SK-N-SH treated with all-trans-retinoic acid at 6 μM for 48 hours (cell line): ENCODE results near the gene TMEM235.
"Not testable (repeated sequence)": the region's sequence is repeated elsewhere in the genome, so short reads cannot be mapped to it uniquely, and the experiment has no call there.

Experiments used
- ATAC-seq: fragments of 200-7000 bp; cut with Tn5 transposase; 3 replicates; pipeline ENCODE4 v1.9.1; 2020; ENCODE audit warnings: mild to moderate bottlenecking, moderate library complexity
- ARNTL ChIP-seq: fragments of 450-650 bp; formaldehyde crosslinking; IDR thresholded peaks from 2 replicates; pipeline ENCODE4 v1.5.0; 2020; ENCODE audit warnings: low read depth, mild to moderate bottlenecking, moderate library complexity, borderline replicate concordance
- BACH2 ChIP-seq: fragments of 250-450 bp; sonication (Bioruptor Pico); IDR thresholded peaks from 2 replicates; pipeline ENCODE4 v1.9.0; 2021; ENCODE audit warnings: mild to moderate bottlenecking, borderline replicate concordance
- CSDC2 ChIP-seq: fragments of 250-450 bp; sonication (Bioruptor Pico); IDR thresholded peaks from 2 replicates; pipeline ENCODE4 v1.5.0; 2020; ENCODE audit warnings: mild to moderate bottlenecking, moderate library complexity
- ESRRG ChIP-seq: fragments of 250-450 bp; sonication (Bioruptor Pico); IDR thresholded peaks from 2 replicates; pipeline ENCODE4 v1.6.1; 2021; ENCODE audit warnings: mild to moderate bottlenecking
- GLIS3 ChIP-seq: fragments of 250-450 bp; sonication (Bioruptor Pico); IDR thresholded peaks from 2 replicates; pipeline ENCODE4 v1.5.0; 2020; ENCODE audit warnings: mild to moderate bottlenecking, moderate library complexity
- ISL1 ChIP-seq: fragments of 250-450 bp; sonication (Bioruptor Pico); IDR thresholded peaks from 2 replicates; pipeline ENCODE4 v2.1.2; 2022; ENCODE audit warnings: mild to moderate bottlenecking, moderate library complexity
- PATZ1 ChIP-seq: fragments of 250-450 bp; sonication (Bioruptor Pico); IDR thresholded peaks from 2 replicates; pipeline ENCODE4 v1.8.0; 2020; ENCODE audit warnings: mild to moderate bottlenecking, moderate library complexity, borderline replicate concordance
- PPARA ChIP-seq: fragments of 250-450 bp; sonication (Bioruptor Pico); IDR thresholded peaks from 2 replicates; pipeline ENCODE4 v1.5.0; 2020; ENCODE audit warnings: mild to moderate bottlenecking, borderline replicate concordance
- RARB ChIP-seq: fragments of 250-450 bp; sonication (Bioruptor Pico); IDR thresholded peaks from 2 replicates; pipeline ENCODE4 v1.8.0; 2021; ENCODE audit warnings: mild to moderate bottlenecking, moderate library complexity
- SNAI2 ChIP-seq: fragments of 250-450 bp; sonication (Bioruptor Pico); IDR thresholded peaks from 2 replicates; pipeline ENCODE4 v1.5.0; 2020; ENCODE audit warnings: mild to moderate bottlenecking, moderate library complexity
- TCF4 ChIP-seq: fragments of 250-450 bp; sonication (Bioruptor Pico); IDR thresholded peaks from 2 replicates; pipeline ENCODE4 v1.8.0; 2021; ENCODE audit warnings: mild to moderate bottlenecking, moderate library complexity, borderline replicate concordance
- TOX ChIP-seq: fragments of 250-450 bp; sonication (Bioruptor Pico); IDR thresholded peaks from 2 replicates; pipeline ENCODE4 v1.8.0; 2021; ENCODE audit warnings: mild to moderate bottlenecking, moderate library complexity, borderline replicate concordance
- TSHZ2 ChIP-seq: fragments of 250-450 bp; sonication (Bioruptor Pico); IDR thresholded peaks from 2 replicates; pipeline ENCODE4 v1.5.0; 2020; ENCODE audit warnings: mild to moderate bottlenecking, moderate library complexity
- ZC3H10 ChIP-seq: fragments of 250-450 bp; sonication (Bioruptor Pico); IDR thresholded peaks from 2 replicates; pipeline ENCODE4 v1.5.1; 2021; ENCODE audit warnings: mild to moderate bottlenecking, moderate library complexity
- ZFP3 ChIP-seq: fragments of 250-450 bp; sonication (Bioruptor Pico); IDR thresholded peaks from 2 replicates; pipeline ENCODE4 v1.5.0; 2020; ENCODE audit warnings: mild to moderate bottlenecking, moderate library complexity
- ZFP30 ChIP-seq: fragments of 450-650 bp; formaldehyde crosslinking; IDR thresholded peaks from 2 replicates; pipeline ENCODE4 v1.5.0; 2022; ENCODE audit warnings: mild to moderate bottlenecking, moderate library complexity
- ZNF565 ChIP-seq: fragments of 450-650 bp; formaldehyde crosslinking; conservative IDR thresholded peaks from 2 replicates; pipeline ENCODE4 v1.5.0; 2020; ENCODE audit warnings: low read depth, mild to moderate bottlenecking, moderate library complexity
- ZNF70 ChIP-seq: fragments of 450-650 bp; formaldehyde crosslinking; IDR thresholded peaks from 2 replicates; pipeline ENCODE4 v1.5.0; 2020; ENCODE audit warnings: mild to moderate bottlenecking, moderate library complexity
- ZNF8 ChIP-seq: fragments of 450-650 bp; formaldehyde crosslinking; IDR thresholded peaks from 2 replicates; pipeline ENCODE4 v1.5.0; 2020; ENCODE audit warnings: mild to moderate bottlenecking, moderate library complexity
- TF ChIP-seq, protein P1 (sequence below): fragments of 250-450 bp; sonication (Bioruptor Pico); IDR thresholded peaks from 2 replicates; pipeline ENCODE4 v1.5.1; 2021; ENCODE audit warnings: mild to moderate bottlenecking, moderate library complexity
- TF ChIP-seq, protein P2 (sequence below): fragments of 250-450 bp; sonication (Bioruptor Pico); IDR thresholded peaks from 2 replicates; pipeline ENCODE4 v1.8.0; 2021; ENCODE audit warnings: low read depth, mild to moderate bottlenecking, moderate library complexity, borderline replicate concordance

The TMEM235 gene

DNA sequence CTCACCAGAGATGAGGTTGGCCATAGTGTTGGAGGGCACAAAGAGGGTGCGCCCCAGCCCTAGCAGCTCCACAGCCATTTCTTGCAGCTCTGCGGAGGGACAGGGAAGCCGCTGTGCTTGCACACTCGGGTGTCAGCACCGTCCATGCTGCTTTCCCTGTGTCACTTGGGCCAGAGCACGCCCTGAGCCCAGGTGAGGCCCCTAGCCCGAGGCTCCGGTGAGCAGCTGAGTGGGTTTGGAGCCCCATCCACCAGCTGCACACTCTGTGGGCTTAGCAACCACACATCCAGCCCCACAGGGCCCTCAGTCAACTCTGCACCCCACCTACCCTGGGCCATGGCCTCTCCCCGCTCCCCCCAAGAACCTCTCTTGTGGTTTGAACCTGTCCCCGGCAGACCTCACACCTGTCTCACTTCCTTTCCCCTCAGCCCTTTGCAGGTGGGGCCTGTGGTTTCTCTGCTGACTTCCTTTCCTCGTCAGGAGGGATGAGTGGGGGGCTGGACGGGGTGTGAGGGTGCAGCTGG is 20.7 kb downstream of the TMEM235 start:
- no peak for TF ChIP-seq TOX (CRISPR knock-in tag)
- TF ChIP-seq TSHZ2 (CRISPR knock-in tag) = no peak
- TF ChIP-seq, protein P1, sequence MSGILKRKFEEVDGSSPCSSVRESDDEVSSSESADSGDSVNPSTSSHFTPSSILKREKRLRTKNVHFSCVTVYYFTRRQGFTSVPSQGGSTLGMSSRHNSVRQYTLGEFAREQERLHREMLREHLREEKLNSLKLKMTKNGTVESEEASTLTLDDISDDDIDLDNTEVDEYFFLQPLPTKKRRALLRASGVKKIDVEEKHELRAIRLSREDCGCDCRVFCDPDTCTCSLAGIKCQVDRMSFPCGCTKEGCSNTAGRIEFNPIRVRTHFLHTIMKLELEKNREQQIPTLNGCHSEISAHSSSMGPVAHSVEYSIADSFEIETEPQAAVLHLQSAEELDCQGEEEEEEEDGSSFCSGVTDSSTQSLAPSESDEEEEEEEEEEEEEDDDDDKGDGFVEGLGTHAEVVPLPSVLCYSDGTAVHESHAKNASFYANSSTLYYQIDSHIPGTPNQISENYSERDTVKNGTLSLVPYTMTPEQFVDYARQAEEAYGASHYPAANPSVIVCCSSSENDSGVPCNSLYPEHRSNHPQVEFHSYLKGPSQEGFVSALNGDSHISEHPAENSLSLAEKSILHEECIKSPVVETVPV = no peak
- no peak for TF ChIP-seq ZC3H10 (CRISPR knock-in tag)
- TF ChIP-seq ISL1 = no peak
- no peak for TF ChIP-seq ESRRG
- no peak for TF ChIP-seq ZNF70 (CRISPR knock-in tag)
- no peak for TF ChIP-seq GLIS3 (CRISPR knock-in tag)
- no peak for TF ChIP-seq ZFP3
- TF ChIP-seq, protein P2, sequence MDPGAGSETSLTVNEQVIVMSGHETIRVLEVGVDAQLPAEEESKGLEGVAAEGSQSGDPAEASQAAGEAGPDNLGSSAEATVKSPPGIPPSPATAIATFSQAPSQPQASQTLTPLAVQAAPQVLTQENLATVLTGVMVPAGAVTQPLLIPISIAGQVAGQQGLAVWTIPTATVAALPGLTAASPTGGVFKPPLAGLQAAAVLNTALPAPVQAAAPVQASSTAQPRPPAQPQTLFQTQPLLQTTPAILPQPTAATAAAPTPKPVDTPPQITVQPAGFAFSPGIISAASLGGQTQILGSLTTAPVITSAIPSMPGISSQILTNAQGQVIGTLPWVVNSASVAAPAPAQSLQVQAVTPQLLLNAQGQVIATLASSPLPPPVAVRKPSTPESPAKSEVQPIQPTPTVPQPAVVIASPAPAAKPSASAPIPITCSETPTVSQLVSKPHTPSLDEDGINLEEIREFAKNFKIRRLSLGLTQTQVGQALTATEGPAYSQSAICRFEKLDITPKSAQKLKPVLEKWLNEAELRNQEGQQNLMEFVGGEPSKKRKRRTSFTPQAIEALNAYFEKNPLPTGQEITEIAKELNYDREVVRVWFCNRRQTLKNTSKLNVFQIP (CRISPR knock-in tag) = no peak
- TF ChIP-seq PATZ1 (CRISPR knock-in tag) = no peak
- no peak for TF ChIP-seq ZNF8 (CRISPR knock-in tag)
- no peak for TF ChIP-seq TCF4 (CRISPR knock-in tag)
- no peak for ATAC-seq

DNA sequence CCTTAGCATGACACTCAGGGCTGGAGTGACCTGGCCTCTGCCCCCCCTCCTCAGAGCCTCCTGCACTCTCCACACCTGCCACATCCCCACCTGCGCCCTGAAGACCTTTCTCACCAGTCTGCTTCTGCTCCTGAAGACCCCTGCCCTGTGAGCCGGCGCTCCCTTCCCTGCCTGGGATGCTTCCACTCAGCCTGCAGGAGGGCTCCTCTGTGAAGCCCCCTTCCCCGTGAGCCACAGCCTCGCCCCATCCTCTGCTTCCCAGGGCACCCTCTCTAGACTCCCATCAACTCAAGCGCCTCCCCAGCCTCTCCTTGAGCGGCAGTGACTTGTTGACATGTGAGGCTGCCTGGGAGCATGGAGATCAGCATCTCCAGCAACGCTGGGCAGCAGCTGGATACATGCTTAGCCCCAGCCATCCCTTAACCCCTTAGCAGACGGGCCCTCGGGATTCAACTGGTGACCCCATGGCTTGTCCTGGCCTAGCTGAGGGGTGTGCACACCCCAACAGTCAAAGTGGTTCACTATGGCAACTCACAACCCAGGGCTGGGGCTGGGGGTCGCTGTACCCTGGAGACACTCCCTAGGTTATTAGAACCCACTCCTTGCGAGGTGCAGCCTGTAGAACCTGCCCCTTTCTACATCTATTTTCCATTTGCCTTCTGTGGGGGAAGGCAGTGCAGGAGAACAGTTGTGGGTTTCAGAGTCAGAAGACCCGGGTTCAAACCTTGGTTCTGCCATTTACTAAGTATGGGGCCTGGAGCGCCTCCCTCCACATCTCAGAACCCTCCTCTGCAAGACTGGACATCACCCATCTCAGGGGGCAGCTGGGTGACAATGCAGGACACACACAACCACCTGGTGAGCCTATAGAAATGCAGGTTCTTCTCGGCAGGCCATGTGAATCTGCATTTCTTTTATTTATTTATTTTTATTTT is 21.5 kb downstream of the TMEM235 start:
- no peak for ATAC-seq
- TF ChIP-seq TOX (CRISPR knock-in tag) (no peak), CSDC2 (no peak), ZFP30 (CRISPR knock-in tag) (no peak)

- ATAC-seq = not testable (repeated sequence)
Measured at GRCh38 chr17:78253636-78253945, 22.2 kb downstream of the TMEM235 start.

DNA sequence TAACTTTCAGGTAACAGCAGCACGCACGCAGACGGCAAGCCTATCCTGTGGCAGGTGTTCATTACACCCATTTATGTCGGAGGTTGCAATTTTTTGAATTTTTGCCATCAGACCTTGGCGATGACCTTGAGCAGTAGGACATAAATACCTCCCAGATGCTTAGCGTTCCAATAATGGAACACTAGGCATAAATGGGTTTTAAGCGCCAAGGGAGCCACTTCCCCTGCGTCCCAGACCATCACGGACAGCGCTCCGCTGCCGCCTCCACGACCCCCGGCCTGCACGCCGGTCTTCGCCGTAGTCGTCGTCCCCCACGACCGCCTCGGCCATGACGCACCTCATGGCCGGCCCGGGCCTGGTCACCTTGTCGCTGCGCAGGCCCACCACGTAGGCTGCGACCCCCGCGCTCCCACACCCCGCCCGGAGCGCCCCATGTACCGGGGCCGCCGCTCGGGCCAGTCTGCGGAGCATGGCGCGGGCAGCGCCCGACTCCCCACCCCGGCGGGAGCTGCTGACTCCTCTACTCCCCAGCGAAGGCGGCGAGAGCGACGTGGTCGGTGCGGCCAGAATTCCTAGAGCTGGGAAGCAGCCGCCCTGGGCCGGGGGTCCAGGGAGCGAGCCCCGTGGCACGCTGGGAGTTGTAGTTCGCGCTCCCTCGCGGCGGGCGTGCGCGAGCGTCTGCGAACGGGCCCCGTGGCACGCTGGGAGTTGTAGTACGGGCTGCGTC is 22.7 kb downstream of the TMEM235 start:
- peak; percentile 79 for ATAC-seq
- TF ChIP-seq PPARA (CRISPR knock-in tag) (no peak), ISL1 (no peak), ESRRG (no peak), RARB (no peak), ZFP3 (0 out of 2 replicates have a peak, but pooled peaks have one; percentile 36), SNAI2 (no peak), PATZ1 (CRISPR knock-in tag) (no peak; the same call in 1 of the 2 replicates), BACH2 (CRISPR knock-in tag) (no peak), CSDC2 (peak; percentile 24; the same call in 1 of the 2 replicates), ZC3H10 (CRISPR knock-in tag) (no peak), ARNTL (no peak), ZNF8 (CRISPR knock-in tag) (0 out of 2 replicates have a peak, but pooled peaks have one; percentile 30), GLIS3 (CRISPR knock-in tag) (no peak), ZNF565 (CRISPR knock-in tag) (no peak)
- TF ChIP-seq, protein P2 (CRISPR knock-in tag) = no peak
